ENCODE results near the gene ZNF423.
A peak's percentile ranks its signal among the peaks of the same experiment; 100 is the strongest.

ZNF423 gene

DNA sequence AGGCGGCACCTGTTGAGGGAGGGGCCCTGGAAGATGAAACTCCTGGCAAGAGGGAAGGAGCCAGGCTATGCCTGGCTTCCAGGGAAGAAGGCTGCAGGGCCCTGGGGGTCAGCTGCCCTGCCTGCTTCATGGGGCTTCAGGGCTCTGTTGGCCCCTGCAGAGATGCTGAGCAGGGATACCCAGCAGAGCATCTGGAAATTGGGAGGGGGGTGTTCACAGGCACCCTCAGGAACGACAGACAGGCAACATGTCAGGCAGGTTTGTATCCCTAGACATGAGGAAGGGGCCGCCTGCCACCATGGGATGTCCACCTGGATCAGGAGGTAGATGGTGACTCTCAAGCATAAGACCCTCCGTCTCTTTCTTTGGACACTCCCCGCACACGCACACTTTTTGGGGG is 13.8 kb upstream of the ZNF423 start:
- no peak for DNase-seq

DNA sequence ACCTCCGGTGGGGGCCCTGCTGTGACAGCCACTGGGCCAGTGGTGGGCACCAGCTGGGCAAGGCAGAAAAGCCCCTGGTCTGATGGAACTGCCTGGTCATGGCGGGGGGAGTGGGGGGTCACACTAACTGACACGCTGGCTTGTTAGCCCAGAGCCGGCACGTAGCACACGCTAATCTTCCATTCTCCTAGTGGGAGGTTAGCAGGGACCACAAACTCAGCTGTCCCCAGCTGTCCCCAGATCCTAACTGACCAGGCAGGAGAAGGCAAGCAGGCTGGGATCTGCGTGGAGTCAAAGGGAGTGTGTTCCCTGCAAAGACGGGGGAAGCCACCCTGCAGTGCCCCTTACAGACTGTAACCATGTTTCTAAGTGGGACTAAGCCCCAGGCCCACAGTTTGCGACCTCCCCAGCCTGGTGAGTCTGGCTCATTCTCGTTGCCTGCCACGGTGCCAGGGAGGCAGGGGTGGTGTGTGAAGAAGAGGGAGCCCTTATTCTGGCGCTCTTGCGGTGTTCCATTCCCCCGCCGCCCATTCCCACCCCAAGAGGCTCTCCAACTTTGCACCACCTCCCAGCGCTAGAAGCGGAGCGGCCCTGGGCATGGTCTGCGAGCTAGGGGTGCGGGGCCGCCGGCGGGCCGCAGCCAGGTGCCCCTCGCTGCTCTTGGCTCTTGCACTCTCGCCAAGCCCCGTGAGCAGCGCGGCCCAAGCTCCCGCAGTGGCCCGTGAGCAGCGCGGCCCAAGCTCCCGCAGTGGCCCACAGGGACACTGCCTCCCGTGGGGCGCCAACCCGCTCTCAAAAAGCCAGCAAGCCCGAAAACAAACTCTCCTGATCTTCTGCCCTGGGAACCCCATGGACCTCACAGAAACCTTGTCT is 12.1 kb upstream of the ZNF423 start:
- DNase-seq = no peak

DNA sequence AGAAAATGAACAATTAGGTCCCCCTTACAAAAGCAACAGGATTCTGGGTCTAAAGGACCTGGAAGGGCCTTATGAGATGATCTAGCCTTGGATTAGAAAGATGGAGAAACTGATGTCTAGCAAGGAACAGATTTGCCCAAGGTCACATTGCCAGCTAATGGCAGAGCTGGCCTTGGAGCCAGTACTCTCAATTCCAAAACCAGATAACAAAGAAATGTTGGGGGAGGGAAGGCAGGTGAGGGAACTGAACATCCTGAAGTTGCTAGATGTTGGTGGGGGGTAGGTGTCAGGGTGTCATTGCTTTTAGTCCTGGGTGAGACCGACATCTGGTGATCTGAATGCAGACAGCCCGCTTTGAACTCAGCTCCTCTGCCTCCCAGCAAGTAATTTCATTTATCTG is 11.3 kb upstream of the ZNF423 start:
- no peak for DNase-seq

DNA sequence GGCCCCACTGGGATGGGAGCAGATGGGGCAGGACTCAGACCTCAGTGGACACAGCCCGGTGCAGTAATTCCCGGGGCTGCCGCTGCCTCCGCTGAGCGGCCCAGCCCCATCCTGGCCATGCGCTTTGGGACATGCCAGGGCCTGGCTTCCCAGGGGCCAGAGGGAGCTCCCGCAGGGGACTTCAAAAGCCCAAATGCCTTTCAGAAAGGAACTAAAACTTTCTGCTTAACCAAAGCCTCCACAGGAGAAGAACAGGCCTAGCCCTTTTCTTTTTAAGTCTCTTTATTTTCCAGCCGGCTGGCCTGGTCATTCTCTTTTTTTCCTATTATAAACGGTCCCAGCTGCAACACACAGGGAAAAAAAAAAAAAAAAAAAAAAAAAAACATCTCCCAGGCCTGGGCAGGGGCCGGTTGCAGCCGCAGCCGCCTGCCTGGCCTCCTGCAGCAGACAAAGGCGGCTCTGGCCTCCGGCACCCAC is 10.7 kb upstream of the ZNF423 start:
- no peak for DNase-seq

DNA sequence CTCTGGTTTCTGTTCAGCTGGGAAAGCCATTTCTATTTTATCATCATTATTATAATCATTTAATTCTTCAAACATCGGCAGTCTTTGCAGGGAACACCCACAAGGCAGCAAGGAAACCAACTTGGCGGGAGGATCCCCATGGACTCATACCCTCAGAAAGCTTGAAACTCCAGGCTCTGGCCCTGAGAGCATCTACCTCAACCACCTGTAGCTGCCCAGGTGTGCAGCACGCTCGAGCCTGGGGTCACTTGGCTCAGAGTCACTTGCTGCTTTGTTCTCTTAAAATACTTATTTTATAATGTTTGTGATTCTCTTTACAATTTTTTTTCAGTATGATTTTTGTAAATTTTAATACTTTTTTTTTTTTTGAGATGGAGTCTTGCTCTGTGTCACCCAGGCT is 6.8 kb upstream of the ZNF423 start:
- DNase-seq = no peak

DNA sequence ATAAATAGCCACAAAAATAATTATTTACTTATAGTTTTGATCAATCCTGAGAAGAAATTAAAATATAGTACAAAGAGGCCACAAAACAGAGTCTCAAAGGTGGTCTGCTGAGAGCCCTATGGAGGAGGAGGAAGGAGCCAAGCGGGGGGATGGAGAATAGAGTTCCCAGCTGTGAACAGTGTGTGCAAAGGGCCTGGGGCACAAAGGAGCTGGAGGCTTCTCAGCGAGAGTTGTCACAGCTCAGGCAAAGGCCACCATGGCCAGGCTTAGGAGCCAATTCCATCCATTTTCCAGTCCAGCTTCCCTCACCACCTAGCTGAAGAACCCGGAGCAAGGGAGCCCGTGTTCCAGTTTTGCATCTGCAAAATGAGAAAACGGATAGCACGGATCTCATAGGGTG is 5.4 kb upstream of the ZNF423 start:
- DNase-seq = no peak

DNA sequence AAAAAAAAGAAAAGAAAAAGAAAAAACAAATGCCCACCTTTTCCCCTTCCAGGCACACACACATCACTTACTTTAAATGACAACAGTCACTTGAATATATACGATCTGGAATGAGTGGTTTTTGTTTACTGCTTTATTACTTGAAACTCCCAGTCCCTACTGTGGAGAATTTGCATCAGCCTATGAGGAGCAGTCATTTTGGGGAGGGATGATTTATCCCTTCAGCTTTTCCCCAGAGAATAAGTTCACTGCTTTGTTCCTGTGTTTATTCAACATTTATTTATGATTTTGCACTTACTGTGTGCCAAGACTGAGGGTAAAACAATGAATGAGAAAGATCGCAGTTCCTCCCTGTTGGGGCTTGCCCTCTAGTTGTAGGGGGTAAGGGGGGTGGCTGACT is 4.7 kb upstream of the ZNF423 start:
- no peak for DNase-seq

DNA sequence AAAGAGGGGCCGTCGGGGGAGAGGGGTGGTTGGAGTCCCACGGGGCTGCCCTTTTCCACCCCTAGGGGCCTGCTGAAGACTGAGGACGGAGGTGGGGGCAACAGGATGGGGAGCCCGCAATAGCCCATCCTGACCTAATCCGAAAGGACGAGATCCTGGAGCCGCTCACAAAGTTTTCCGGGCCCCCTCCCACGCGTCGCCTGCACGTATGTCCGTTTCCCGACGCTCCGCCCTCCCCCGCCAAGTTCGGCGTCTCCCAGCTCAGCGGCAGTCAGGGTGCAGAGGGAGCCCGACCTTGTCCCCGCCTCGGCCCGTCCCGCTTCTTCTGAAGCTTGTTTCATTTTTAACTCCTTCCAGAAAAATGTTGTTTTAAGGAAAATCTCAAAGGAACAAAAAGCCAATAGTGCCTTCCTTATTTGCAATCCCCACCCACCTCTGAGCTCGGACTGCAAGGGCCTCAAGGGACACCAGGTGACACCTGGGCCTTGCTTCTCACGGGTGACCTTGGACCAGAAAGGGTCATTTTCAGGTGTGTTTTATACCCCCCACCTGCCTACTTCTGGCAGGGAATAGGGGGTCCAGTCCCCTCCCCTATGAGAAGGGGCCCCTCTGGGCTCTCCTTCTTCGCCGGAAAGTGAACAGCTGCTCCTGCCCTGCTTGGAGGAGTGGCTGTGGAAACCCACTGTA is 3.4 kb upstream of the ZNF423 start:
- DNase-seq = peak; percentile 36

DNA sequence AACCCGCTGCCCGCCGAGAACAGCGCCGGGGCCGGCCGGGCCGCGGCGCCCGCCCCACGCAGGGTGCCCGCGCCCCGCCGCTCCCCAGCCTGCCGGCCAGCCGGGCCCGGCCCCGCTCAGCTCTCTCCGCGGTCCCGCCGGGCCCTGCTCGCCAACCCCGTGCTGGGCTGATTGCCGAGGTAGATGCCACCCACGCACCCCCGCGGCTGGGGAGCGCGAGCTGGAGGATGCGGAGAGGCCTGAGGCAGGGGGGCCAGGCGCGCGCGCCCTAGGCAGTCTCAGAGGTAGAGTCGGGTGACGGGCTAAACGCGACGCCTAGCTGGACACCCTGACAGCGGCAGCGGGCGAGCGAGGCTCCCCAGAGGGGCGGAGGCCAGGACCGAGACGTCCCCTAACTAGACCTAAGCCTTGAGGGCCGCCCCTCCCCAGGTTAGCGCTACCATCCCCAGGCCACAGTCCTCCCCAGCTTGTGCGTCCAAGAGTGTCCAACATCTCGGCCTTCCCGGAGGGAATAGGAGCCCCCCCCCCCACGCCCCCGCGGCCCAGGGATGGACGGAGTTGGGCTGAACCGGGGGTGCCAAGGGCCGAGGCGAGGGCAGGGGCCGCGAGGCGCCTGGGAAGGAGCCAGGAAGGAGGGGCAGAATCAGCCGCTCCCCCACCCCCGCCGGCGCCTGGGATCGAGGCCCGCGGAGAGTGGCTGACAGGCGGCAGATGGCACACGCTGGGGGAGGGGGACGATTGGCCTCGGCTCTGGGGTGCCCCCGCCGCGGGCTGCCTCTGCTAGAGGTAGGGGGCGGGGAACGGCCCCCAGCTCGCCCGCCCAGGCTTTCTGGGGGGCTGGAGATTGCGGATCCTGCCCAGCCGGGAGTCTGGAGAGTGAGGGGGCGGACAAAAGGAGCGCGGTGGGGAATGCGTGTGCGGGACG is 2.5 kb upstream of the ZNF423 start:
- DNase-seq = peak; percentile 34

DNA sequence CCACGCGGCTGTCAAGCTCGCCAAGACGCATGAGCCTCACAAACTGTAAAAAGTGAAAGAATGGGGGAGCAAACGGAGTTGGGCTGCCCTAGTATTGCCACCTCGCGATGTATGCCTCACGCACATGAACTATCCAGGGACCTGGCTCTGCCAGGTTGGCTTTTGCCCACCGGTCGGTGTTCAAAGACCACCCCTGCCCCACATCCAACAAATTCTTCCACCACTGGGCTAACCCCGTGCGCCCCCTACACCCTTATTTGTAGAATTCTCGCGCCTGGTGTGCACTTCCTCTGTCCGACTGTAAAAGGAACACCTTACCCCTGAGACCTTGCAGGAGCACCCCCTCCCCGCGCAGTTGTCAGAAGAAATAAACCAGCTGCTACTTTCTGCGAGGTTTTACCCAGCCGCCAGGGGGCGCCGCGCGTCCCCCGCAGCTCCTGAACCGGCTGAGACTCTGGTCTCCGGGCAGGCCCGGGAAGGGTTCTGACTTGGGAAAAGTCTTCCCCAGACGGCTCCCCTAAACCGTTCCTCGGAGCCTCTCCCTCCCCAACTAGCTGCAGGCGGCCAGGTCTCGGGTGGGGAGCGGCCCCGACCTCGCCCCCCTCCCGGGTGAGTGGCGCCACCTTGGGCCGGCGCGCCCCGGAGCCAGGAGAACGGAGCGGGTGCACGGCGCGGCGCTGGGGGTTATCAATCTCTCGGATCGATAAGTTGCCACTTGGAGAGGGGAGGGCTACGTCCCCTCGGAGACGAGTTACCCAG is 1.7 kb upstream of the ZNF423 start:
- DNase-seq = peak; percentile 58

DNA sequence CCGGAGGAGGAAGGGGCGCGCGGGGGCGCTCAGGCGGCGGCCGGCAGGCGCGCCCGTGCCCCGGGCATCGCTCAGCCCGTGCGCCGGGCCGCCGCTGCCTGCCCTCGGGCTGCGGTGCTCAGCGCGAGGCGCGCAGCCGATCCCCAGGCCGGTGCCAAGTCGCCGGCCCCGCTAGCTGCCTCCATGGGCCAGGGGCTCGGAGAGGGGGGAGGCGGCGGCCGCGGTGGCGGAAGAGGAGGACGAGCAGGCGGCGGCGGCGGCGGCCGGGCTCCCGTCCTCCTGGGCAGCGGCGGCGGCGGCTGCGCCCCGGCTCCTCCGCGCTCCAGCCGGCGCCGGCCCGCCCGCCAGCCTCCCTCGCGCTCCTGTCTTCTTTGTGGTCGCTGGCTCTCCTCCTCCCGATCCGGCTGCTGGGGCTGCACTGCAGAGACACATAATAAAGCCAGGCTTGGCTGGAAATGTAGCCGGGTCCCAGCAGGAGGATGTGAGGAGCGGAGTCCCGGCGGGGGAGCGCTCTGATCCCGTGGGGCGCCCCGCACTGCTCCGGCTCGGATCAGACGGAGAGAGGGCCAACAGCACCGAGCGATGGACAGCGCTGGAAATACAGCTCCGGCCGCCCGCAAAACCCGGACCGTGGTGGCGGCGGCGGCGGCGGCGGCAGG is 889 bp upstream of the ZNF423 start:
- DNase-seq = peak; percentile 87

DNA sequence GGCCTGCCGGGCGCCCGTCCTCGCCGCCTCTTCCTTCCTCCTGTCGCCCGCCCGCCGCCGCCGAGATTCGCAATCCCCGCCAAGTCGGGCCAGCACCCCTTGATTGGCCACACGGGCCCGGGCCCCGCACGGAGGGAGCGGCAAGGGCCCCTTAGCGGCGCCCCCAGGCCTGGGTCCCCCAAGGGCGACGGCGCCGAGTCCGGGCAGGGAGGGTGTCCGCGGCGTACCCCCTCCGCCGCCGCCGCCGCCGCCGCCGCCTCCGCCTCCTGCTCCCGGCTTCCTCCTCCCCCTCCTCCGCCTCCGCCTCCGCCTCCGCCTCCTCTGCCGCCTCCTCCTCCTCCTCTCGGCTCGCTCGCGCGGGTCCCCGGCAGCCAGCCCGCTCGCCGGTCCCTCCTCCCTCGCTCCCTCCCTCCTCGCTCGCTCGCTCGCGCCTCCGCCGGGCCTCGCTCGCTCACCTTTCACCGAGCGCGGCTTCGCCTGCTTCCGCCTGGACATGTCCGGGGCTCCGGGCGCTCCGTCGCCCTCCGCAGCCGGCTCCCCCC is 561 bp downstream of the ZNF423 start:
- DNase-seq = peak; percentile 89

DNA sequence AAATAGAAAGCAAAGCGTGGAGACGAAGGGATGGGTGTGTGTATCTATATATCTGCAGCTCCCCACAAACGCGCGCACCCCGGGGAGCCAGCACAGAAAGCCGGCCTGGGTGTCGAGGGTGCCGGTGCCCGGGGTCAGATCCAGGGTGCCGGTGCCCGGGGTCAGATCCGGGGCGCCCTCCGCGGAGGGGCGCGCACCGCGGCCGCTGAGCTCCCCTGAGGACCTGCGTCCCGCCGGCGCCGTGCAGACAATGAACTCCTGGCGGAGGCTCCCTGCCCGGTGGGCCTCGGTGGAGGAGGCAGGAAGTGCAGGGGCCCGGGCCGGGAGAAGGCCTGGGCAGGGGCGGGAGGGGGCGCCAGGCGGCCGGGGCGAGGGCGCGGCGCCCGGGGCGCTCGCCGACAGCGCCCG is 1.1 kb downstream of the ZNF423 start:
- DNase-seq = peak; percentile 57

DNA sequence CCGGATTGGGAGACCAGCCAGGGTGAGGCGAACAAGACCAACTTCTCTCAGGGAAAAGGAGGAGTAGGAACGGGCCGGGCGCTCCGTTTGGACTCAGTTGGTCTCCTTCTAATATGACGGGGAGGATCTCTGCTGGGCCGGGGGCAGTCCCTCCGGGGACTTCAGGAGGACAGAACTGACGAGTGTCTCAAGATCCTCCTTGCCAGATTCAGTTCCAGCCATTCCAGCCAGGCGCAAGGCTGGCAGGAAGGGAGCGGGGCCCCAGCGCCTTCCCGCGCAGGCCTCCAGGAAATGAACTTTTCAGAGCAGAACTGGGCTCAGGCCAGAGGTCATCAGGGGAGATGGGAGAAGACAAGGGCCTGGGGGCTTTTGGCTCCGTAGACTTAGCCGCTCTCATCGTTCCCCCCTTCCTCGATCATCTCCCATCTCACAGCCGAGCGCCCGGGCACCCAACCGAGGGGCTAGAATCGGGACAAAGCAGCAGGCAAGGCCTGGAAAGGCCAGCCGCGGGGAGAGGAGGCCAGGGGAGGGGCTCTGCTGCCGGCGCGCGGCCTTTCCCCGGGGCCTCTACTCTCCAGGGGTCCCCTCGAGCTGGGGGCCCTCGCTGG is 1.6 kb downstream of the ZNF423 start:
- DNase-seq = peak; percentile 36

DNA sequence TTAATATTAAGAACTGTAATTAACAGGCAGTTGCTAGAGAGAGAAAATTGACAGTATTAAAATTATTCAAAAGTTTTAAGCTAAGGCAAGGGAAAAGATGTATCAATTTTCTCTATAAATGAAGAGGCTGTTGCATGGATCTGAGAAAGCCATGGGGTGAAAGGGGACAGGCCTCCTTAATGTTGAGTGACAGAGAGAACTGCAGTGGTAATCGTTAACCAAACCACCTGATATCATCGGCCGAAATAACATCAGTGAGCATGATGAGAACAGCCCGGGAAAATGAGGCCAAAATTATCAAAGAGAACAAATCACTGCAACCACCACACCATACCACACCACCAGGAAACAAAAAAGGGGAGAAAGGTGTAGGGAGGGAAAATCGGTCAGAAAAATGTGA is 3.6 kb downstream of the ZNF423 start:
- DNase-seq = no peak

DNA sequence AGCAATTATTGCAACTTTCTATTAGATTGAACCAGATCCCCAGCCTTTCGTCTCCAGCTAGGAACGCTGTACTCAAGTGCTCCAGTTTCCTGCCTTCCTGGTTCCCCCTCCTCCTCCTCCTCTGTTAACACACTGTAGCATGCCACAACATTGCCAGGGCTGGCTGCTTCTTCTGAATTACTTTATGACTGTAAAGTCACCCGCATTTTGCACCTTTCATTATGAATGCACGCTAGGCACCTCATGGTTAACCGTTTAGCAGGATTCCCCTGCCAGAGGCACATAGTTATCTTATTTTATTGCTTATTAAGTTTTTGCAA is 4.5 kb downstream of the ZNF423 start:
- no peak for DNase-seq

DNA sequence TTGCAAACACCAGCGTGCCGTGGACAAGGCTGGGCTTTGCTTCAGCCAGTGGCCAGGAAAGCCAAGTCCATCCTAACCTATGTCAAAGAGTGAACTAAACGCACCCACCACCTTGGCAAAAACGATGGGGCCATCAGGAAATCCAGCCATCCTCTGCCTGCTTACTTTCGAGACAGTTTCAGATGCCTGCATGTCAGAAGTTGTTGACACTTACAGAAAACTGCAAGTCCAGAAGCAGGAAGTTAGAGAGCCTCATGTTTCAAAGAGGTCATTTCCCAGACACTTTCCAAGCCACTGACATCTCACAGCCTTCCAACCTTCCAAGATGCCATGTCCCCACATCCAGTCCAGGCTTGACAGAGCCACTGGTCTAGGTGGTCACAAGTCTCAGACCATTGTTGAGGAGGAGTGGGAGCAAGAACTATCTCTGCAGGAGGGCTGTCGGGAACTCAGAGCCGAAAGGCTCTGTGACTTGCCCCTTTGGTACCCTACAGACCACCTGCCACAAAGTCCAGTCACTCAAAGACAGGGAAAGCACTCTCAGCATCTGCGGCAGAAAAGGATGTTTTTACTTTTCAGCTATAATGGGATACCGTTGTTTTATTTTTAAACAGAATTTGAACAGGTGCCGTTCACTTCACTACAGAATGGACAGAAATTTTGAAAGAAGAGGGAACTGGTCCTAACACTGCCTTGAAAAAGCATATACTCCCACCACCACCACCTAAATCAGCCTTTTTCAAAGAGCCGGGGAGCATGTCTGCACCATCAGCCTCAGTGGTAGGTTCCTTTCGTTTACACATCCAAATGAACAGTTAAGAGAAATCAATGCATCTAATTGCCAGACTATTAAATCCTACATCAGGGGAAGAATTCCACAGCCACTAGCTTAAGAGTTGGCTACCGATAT is 5.1 kb downstream of the ZNF423 start:
- no peak for DNase-seq

DNA sequence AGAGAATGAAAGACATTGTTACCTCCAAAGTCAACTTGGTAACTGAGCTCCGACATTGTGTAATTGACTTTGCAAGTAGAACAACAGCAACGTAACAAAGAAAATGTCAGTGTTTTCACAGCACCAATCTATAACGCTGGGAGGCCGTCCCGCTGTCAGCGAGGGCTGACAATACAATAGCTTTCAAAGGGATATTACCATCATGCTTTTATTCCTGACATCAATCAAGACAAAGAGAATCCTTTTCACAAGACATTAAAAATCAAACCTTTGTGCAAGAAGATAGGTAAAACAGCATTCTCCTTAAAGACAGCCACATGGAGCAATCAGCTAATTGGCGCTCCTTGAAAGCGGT is 6.2 kb downstream of the ZNF423 start:
- no peak for DNase-seq

DNA sequence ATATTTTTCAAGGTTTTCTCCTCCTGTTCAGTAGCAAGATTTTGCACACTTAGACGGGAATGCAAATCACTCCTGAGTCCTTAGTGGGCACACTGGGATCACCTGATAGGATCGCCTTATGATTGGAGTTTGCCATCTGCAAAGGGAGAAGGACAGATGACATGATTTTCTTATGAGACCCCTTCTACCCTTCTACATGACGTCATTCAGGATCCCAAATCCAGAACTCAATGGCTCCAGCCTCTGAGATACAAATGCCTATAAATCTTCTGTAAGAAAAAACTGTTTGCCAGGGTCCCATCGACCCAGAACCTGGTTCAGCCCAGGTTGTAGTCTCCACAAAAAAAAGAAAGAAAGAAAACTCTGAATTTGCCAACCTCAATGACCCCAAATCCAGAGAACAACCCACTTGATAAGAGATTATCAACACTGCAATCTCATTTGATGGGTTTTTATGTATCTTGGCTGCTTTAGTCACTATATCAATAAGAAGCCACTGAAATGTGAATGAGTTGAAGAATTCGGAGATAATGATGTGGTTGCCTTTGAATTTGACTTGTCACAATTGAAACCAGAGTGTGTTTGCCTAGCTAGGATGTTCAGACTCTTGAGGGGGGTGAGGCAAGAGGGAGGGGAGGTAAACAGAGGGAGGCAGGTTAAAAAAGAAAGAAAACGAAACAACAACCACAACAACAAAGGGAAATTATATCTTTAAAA is 6.7 kb downstream of the ZNF423 start:
- DNase-seq = no peak

Measured in fibroblast of skin of back (primary cell).